MCF 10A (cell line): Measurements from ENCODE around the gene NOM1. TPM values are rescaled to one million over a fixed set of nuclear protein-coding genes. Genes with fewer than 3 reads are reported as not detected.

Experiments used
- BruUV-seq: library from RNA; stranded (reverse); fragments of 400-500 nt; replicated peaks from 2 replicates; lab custom pipeline; 2021; lab: Mats Ljungman, UMichigan
- CTCF ChIA-PET: fragments of 300-600 bp; sonication (Branson Sonifier 250); formaldehyde crosslinking; extraction: SDS; loops from one replicate; lab custom pipeline; 2021; ENCODE audit warnings: antibody characterized with exemption, inconsistent platforms; lab: Yijun Ruan, JAX
- POLR2A ChIA-PET: fragments of 300-600, 350-650 bp; sonication (Branson Sonifier 250); formaldehyde crosslinking; extraction: SDS; loops from one replicate; lab custom pipeline; 2020; ENCODE audit warnings: antibody characterized with exemption, inconsistent platforms; lab: Yijun Ruan, JAX
- DNase-seq: peaks from one replicate; pipeline ENCODE4 v3.0.0-alpha.2; 2018; ENCODE audit not compliant: unreplicated experiment
- H3K27ac Mint-ChIP-seq: one replicate; pipeline ENCODE4 v1.8.0; 2022; ENCODE audit warnings: mild to moderate bottlenecking, low read depth, mixed read lengths; ENCODE audit not compliant: unreplicated experiment
- H3K27me3 Mint-ChIP-seq: one replicate; pipeline ENCODE4 v1.8.0; 2022; ENCODE audit warnings: mixed read lengths; ENCODE audit not compliant: insufficient read depth, unreplicated experiment
- H3K36me3 Mint-ChIP-seq: one replicate; pipeline ENCODE4 v1.8.0; 2022; ENCODE audit warnings: mild to moderate bottlenecking, moderate library complexity, mixed read lengths; ENCODE audit not compliant: insufficient read depth, unreplicated experiment
- H3K4me1 Mint-ChIP-seq: one replicate; pipeline ENCODE4 v1.8.0; 2022; ENCODE audit warnings: mixed read lengths; ENCODE audit not compliant: insufficient read depth, unreplicated experiment
- H3K4me3 Mint-ChIP-seq: one replicate; pipeline ENCODE4 v1.8.0; 2022; ENCODE audit warnings: mild to moderate bottlenecking, moderate library complexity, mixed read lengths; ENCODE audit not compliant: unreplicated experiment
- H3K9me3 Mint-ChIP-seq: one replicate; pipeline ENCODE4 v1.8.0; 2022; ENCODE audit warnings: mixed read lengths; ENCODE audit not compliant: unreplicated experiment
- intact Hi-C: fragments of 100-400 bp; cut with micrococcal nuclease; formaldehyde crosslinking; loops from 2 replicates; pipeline ENCODE4 v1.14.1; 2022
- total RNA-seq: library from RNA; stranded (reverse); gene quantifications from 2 replicates; pipeline ENCODE4 v1.2.3, GENCODE V29; 2022
- TF ChIP-seq, protein P1 (sequence below): fragments of 200-600 bp; IDR thresholded peaks from one replicate; pipeline ENCODE4 v1.8.0; 2022; ENCODE audit warnings: antibody characterized with exemption, mild to moderate bottlenecking; ENCODE audit not compliant: unreplicated experiment

NOM1 gene
- total RNA-seq, 1 experiment from 2014 or later = 34.1 TPM

DNA sequence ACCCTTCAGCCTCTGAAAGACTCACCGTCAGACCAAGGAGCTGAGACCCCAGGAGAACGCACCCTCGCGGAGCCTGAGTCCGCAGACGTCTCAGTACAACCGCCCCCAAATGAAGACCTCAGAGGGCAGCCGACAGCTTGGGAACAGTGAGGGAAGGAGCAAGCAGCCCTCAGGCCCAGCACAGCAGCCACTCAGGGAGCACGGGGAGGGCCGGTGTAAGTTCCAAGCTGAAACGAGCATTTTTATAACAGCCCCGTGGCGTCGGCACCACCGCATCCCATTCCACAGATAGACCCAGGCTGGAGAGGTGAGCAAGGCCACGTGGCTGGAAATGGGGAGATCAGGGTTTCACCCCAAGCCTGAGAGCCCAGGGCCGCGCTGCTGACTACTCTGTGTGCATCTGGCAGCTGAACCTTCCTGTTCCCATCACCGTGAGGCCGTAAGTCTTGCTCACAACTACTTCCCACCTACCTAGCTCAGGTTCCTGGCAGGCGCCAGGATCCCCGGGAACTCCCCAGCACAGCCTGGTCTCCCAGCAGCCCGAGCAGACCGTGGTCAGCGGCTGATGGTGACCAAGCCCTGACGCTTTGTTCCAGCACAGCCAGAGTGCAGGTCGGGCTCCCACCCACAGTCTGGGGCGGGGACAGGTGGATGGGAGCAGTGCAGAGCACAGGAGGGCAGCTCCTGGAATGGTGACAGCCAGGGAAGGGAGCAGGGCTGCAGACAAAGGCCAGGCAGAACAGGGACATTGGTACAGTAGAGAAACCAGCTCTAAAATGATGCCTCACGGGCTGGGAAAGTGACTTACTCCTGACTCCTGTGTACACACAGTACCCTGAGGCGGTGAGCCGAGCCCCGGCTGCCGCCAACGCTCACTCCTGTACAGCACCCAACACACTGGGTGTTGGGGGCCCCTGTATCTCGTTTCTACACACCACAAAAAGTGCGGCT lies 6.1 kb upstream of the NOM1 start:
- TF ChIP-seq, protein P1, sequence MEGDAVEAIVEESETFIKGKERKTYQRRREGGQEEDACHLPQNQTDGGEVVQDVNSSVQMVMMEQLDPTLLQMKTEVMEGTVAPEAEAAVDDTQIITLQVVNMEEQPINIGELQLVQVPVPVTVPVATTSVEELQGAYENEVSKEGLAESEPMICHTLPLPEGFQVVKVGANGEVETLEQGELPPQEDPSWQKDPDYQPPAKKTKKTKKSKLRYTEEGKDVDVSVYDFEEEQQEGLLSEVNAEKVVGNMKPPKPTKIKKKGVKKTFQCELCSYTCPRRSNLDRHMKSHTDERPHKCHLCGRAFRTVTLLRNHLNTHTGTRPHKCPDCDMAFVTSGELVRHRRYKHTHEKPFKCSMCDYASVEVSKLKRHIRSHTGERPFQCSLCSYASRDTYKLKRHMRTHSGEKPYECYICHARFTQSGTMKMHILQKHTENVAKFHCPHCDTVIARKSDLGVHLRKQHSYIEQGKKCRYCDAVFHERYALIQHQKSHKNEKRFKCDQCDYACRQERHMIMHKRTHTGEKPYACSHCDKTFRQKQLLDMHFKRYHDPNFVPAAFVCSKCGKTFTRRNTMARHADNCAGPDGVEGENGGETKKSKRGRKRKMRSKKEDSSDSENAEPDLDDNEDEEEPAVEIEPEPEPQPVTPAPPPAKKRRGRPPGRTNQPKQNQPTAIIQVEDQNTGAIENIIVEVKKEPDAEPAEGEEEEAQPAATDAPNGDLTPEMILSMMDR = no peak
- no TSS peak for BruUV-seq
- CTCF ChIA-PET = interaction anchor here (0.9 to 1.2 kb wide), 3 partner anchors 12 to 50 kb away, joined by 3 to 5 read pairs (median 4); partner anchors contain the start of gene LMBR1
- DNase-seq = peak; percentile 48
- intact Hi-C loops = no loop called here
- Mint-ChIP-seq H3K27me3 (no peaks in the 10 kb centered on the region), H3K4me3 (no peak overlapping the region), H3K4me1 (peaks cover 8% of the 10 kb centered on the region), H3K27ac (peak overlapping the region; percentile 24), H3K36me3 (peaks cover 12% of the 10 kb centered on the region), H3K9me3 (no peaks in the 10 kb centered on the region)
- POLR2A ChIA-PET = interaction anchor here (0.7 to 1.2 kb wide), 4 partner anchors 40 to 152 kb away, joined by 3 to 5 read pairs (median 3); no protein-coding TSS in a partner anchor

DNA sequence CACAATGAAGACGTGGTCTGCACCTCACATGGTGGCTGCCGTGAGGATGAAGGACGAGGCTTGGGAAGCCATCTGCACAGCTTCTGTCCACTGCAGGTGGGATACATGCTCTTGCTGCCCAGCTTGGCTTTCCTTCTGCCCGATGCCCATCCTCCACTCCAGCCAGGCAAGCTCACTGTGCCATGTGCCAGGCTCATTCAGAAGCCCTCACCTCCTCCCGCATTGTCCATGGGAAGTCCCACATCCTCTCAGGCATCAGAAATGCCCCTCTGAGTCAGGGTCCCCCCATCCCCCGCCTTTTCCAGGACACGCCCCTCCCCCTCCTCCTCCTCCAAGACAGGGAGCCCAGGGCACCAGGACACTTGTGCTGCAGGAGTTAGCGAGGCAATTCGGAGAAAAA lies 4.6 kb upstream of the NOM1 start:
- intact Hi-C loops = no loop called here
- BruUV-seq = no TSS peak
- POLR2A ChIA-PET = interaction anchor here (1.3 kb wide), 1 partner anchor 51 kb away, joined by 7 read pairs; the partner anchor contains the start of gene LMBR1
- no peaks in the 10 kb centered on the region for H3K9me3 Mint-ChIP-seq
- DNase-seq = no peak
- peaks cover 12% of the 10 kb centered on the region for H3K36me3 Mint-ChIP-seq
- H3K27me3 Mint-ChIP-seq = no peaks in the 10 kb centered on the region
- CTCF ChIA-PET = interaction anchor here (0.6 to 0.9 kb wide), 3 partner anchors 24 to 61 kb away, joined by 3 read pairs; no protein-coding TSS in a partner anchor
- no peak overlapping the region for H3K27ac Mint-ChIP-seq
- H3K4me1 Mint-ChIP-seq = peaks cover 8% of the 10 kb centered on the region
- no peak overlapping the region for H3K4me3 Mint-ChIP-seq
- TF ChIP-seq, protein P1 = no peak

DNA sequence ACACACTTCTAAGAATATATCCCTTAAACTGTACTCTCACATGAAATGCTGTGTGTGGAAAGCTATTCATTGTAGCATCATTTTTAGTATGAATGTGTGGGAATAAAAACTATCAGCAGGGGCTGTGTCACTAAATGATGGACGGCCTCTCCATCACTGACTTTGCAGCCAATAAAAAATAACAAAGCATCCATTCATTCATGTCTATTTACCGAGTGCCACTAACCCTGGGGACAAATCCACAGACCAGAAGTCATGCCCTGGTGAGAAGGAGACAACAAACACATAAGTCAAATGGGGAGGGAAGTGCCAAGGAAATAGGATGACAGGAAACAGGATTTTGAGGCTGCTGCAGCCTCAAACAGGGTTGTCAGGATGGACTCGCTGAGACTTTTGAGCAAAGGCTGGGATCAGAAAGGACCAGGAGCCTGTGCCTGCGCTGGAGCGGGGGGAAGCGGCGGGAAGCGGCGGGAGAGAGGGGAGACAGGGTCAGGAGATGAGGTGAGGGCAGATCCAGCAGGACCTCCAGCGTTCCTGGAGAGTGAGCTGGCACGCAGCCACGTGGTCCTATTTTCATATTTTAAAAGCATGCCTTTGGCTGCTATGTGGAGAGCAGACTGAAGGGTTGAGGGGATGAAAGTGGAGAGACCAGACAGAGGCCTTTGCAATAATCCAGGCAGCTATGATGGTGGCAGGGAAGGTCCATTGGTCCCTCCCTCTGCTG lies 2.2 kb upstream of the NOM1 start:
- Mint-ChIP-seq H3K36me3 (peaks cover 14% of the 10 kb centered on the region), H3K27ac (no peak overlapping the region), H3K4me3 (peak overlapping the region; percentile 54), H3K9me3 (no peaks in the 10 kb centered on the region), H3K27me3 (no peaks in the 10 kb centered on the region), H3K4me1 (peaks cover 14% of the 10 kb centered on the region)
- BruUV-seq = no TSS peak
- DNase-seq = no peak
- ChIA-PET POLR2A (interaction anchor here (0.7 kb wide), 1 partner anchor 9 kb away, joined by 3 read pairs; no protein-coding TSS in a partner anchor), CTCF (interaction anchor here (1.0 kb wide), 1 partner anchor 54 kb away, joined by 6 read pairs; the partner anchor contains the start of gene LMBR1)
- intact Hi-C loops = no loop called here
- TF ChIP-seq, protein P1 = no peak
